Calu3 (cell line): ENCODE data around the gene HEMGN. TPM values are rescaled to one million over a fixed set of nuclear protein-coding genes. Genes with fewer than 3 reads are reported as not detected.

Source experiments
- BruUV-seq: library from RNA; stranded (reverse); fragments of 400-500 nt; replicated peaks from 2 replicates; lab custom pipeline; 2021; lab: Mats Ljungman, UMichigan
- CTCF ChIA-PET: fragments of 300-600 bp; sonication (Branson Sonifier 250); formaldehyde crosslinking; loops from one replicate; lab custom pipeline; 2022; ENCODE audit warnings: antibody characterized with exemption; lab: Charles Lee
- DNase-seq: peaks from one replicate; pipeline ENCODE4 v3.0.0; 2022
- H3K27ac Mint-ChIP-seq: one replicate; pipeline ENCODE4 v1.8.0; 2022; ENCODE audit warnings: mixed read lengths; ENCODE audit not compliant: unreplicated experiment
- H3K27me3 Mint-ChIP-seq: one replicate; pipeline ENCODE4 v1.8.0; 2022; ENCODE audit warnings: mixed read lengths; ENCODE audit not compliant: unreplicated experiment
- H3K36me3 Mint-ChIP-seq: one replicate; pipeline ENCODE4 v1.8.0; 2022; ENCODE audit warnings: mild to moderate bottlenecking, moderate library complexity, mixed read lengths; ENCODE audit not compliant: insufficient read depth, unreplicated experiment
- H3K4me1 Mint-ChIP-seq: one replicate; pipeline ENCODE4 v1.8.0; 2022; ENCODE audit warnings: mild to moderate bottlenecking, low read depth, mixed read lengths; ENCODE audit not compliant: unreplicated experiment
- H3K4me3 Mint-ChIP-seq: one replicate; pipeline ENCODE4 v1.8.0; 2022; ENCODE audit warnings: mild to moderate bottlenecking, low read depth, moderate library complexity, mixed read lengths; ENCODE audit not compliant: unreplicated experiment
- H3K9me3 Mint-ChIP-seq: one replicate; pipeline ENCODE4 v1.8.0; 2022; ENCODE audit warnings: low read depth, mixed read lengths; ENCODE audit not compliant: unreplicated experiment
- CTCF ChIP-seq: fragments of 200-600 bp; IDR thresholded peaks from one replicate; pipeline ENCODE4 v1.8.0; 2022; ENCODE audit warnings: antibody characterized with exemption; ENCODE audit not compliant: unreplicated experiment
- intact Hi-C: fragments of 100-400 bp; cut with micrococcal nuclease; formaldehyde crosslinking; loops from one replicate; pipeline ENCODE4 v1.10.0; 2022; ENCODE audit not compliant: unreplicated experiment
- total RNA-seq: library from RNA; stranded (reverse); gene quantifications from 2 replicates; pipeline ENCODE4 v1.2.3, GENCODE V29; 2022

The HEMGN gene
- total RNA-seq, 1 experiment from 2014 or later: not detected

GRCh38 chr9:97918611-97919010 is 19.4 kb downstream of the HEMGN start:
- TF ChIP-seq CTCF: no peak
- intact Hi-C loops: no loop called here
- H3K27me3 Mint-ChIP-seq: no peaks in the 10 kb centered on the region
- no peaks in the 10 kb centered on the region for H3K9me3 Mint-ChIP-seq
- CTCF ChIA-PET: no interaction called here
- H3K36me3 Mint-ChIP-seq: peaks cover 21% of the 10 kb centered on the region
- H3K4me1 Mint-ChIP-seq: peaks cover 12% of the 10 kb centered on the region
- BruUV-seq: no TSS peak
- no peak overlapping the region for H3K27ac Mint-ChIP-seq
- no peak for DNase-seq
- no peak overlapping the region for H3K4me3 Mint-ChIP-seq

DNA sequence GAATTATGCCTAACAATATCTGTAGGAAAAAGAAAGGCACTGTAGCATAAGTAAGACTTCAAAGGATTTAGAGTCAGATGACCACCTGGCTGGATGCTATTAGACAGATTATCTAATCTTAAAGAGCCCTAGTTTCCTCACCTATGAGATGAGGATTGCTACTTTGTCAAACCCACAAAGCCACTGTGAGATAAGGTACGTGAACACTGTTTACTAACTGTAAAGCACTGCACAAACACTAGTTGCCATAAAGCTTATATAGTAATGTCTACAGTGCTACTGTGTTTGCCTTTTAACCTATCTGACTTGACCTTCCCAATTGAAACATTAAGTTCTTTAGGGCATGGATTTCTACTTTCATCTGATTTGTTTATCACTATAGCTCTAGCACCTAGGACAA is 26.0 kb downstream of the HEMGN start:
- DNase-seq: no peak
- intact Hi-C loops: no loop called here
- Mint-ChIP-seq H3K27me3 (no peaks in the 10 kb centered on the region), H3K4me1 (no peaks in the 10 kb centered on the region), H3K4me3 (no peak overlapping the region), H3K27ac (no peak overlapping the region), H3K9me3 (no peaks in the 10 kb centered on the region), H3K36me3 (no peaks in the 10 kb centered on the region)
- TF ChIP-seq CTCF: no peak
- no TSS peak for BruUV-seq
- CTCF ChIA-PET: no interaction called here

GRCh38 chr9:97911528-97911927 is 26.4 kb downstream of the HEMGN start:
- Mint-ChIP-seq H3K36me3 (no peaks in the 10 kb centered on the region), H3K4me3 (no peak overlapping the region), H3K9me3 (no peaks in the 10 kb centered on the region), H3K27ac (no peak overlapping the region), H3K27me3 (no peaks in the 10 kb centered on the region), H3K4me1 (no peaks in the 10 kb centered on the region)
- no peak for TF ChIP-seq CTCF
- BruUV-seq: no TSS peak
- intact Hi-C loops: no loop called here
- DNase-seq: no peak
- CTCF ChIA-PET: no interaction called here

GRCh38 chr9:97910357-97910756 is 27.6 kb downstream of the HEMGN start:
- intact Hi-C loops: no loop called here
- TF ChIP-seq CTCF: no peak
- Mint-ChIP-seq H3K4me3 (no peak overlapping the region), H3K9me3 (no peaks in the 10 kb centered on the region), H3K27ac (peak overlapping the region; percentile 25), H3K4me1 (no peaks in the 10 kb centered on the region), H3K27me3 (no peaks in the 10 kb centered on the region), H3K36me3 (no peaks in the 10 kb centered on the region)
- CTCF ChIA-PET: no interaction called here
- no TSS peak for BruUV-seq
- DNase-seq: no peak

DNA sequence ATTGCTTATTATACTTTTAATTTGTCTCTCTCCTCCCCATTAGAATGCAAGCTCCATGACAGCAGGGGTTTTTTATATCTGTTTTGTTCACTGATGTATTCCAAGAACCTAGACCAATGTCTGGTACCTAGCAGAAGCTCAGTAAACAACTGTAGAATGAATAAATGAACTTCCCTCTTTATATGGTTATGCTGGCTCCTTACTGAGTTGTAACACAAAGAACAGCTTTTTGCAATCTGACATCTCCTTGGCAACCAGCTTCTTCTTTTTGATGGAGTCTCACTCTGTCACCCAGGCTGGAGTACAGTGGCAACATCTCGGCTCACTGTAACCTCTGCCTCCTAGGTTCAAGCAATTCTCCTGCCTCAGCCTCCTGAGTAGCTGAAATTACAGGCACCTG is 29.3 kb downstream of the HEMGN start:
- DNase-seq: no peak
- Mint-ChIP-seq H3K27ac (no peak overlapping the region), H3K36me3 (no peaks in the 10 kb centered on the region), H3K4me3 (no peak overlapping the region), H3K27me3 (no peaks in the 10 kb centered on the region), H3K4me1 (no peaks in the 10 kb centered on the region), H3K9me3 (no peaks in the 10 kb centered on the region)
- CTCF ChIA-PET: no interaction called here
- BruUV-seq: no TSS peak
- intact Hi-C loops: no loop called here
- TF ChIP-seq CTCF: no peak
